Psoas muscle (tissue), 8 donors: ENCODE data around the gene VAMP7. TPM values are rescaled to one million over a fixed set of nuclear protein-coding genes. Genes with fewer than 3 reads are reported as not detected.
"Not testable (repeated sequence)": the region's sequence is repeated elsewhere in the genome, so short reads cannot be mapped to it uniquely, and the experiment has no call there.

ENCODE experiments used
- ATAC-seq, 4 donors: fragments of 200-7000 bp; cut with Tn5 transposase; one replicate each; pipeline ENCODE4 v1.9.1; 2020; ENCODE audit warnings: moderate library complexity in 3 of 4, mild to moderate bottlenecking in 2 of 4
- DNase-seq, 2 donors: peaks; one replicate each; pipeline ENCODE4 v3.0.0-alpha.2; 2020
- H3K27ac ChIP-seq: fragments of 200-600 bp; one replicate; pipeline ENCODE4 v1.8.0; 2022
- H3K27me3 ChIP-seq, 3 donors: fragments of 200-600 bp in 1 of 3; one replicate each; pipeline versions ENCODE4 v1.6.1 to v1.8.0; 2013 to 2022; ENCODE audit warnings: low read length in 2 of 3, mild to moderate bottlenecking in 2 of 3, moderate library complexity in 1 of 3; ENCODE audit not compliant: insufficient read depth in 3 of 3
- H3K36me3 ChIP-seq, 2 donors: fragments of 200-600 bp in 1 of 2; one replicate each; pipeline versions ENCODE4 v1.6.1 to v1.8.0; 2013 to 2022; ENCODE audit warnings: low read depth in 1 of 2, mild to moderate bottlenecking in 1 of 2, moderate library complexity in 1 of 2; ENCODE audit not compliant: insufficient read depth in 1 of 2
- H3K4me1 ChIP-seq: fragments of 200-600 bp; one replicate; pipeline ENCODE4 v1.8.0; 2022
- H3K4me3 ChIP-seq: fragments of 200-600 bp; one replicate; pipeline ENCODE4 v1.8.0; 2022; ENCODE audit warnings: mild to moderate bottlenecking
- H3K9me3 ChIP-seq: fragments of 200-600 bp; one replicate; pipeline ENCODE4 v1.8.0; 2022
- WGBS, 3 donors: extraction: QIAGEN DNeasy Blood & Tissue Kit; methylation state at CpG; one replicate each; pipeline versions ENCODE4 v1.1.6 to v1.1.7; 2013; 5-methylcytosine and 5-hydroxymethylcytosine counted together
- intact Hi-C, 2 donors: fragments of 100-400 bp; cut with DNase I; formaldehyde crosslinking; loops; one replicate each; pipeline versions ENCODE4 v1.11.0 to v1.14.2; 2022
- polyA plus RNA-seq, 3 donors: library from polyadenylated mRNA; stranded (reverse); fragments of 200-250 nt; gene quantifications; one replicate each; pipeline ENCODE4 v1.2.3, GENCODE V29; 2013
- total RNA-seq, 4 donors: library from RNA; stranded (reverse); fragmentation: NEBNext Ultra II Directional in 2 of 4; extraction: Animal tissue kit (Norgen Biotek cat#: 25700) in 2 of 4; gene quantifications; one replicate each; pipeline versions ENCODE4 v1.2.1 to v1.2.4, GENCODE V29; 2021 to 2023
- TF ChIP-seq, protein P1 (sequence below): fragments of 200-600 bp; IDR thresholded peaks from one replicate; pipeline ENCODE4 v1.8.0; 2022; ENCODE audit warnings: antibody characterized with exemption
- donor health status: healthy with polysubstance abuse.
- donor health status: DM: no; HTN: no; CAD: no; lungs with moderate emphysema.
- donor health status: Bipolar disorder and iron deficiency.
- donor health status: healthy.
- donor health status: DM: yes; HTN: yes; CAD: no.
- donor health status: DM: no; HTN: no; CAD: no.
- donor health status: DM: no; HTN: no; CAD: no.
- donor health status: DM: yes; HTN: yes; CAD: no.

VAMP7 gene
- total and polyA plus RNA-seq, 7 donors, result 18.4 to 55.0 (median 25.2) TPM

DNA sequence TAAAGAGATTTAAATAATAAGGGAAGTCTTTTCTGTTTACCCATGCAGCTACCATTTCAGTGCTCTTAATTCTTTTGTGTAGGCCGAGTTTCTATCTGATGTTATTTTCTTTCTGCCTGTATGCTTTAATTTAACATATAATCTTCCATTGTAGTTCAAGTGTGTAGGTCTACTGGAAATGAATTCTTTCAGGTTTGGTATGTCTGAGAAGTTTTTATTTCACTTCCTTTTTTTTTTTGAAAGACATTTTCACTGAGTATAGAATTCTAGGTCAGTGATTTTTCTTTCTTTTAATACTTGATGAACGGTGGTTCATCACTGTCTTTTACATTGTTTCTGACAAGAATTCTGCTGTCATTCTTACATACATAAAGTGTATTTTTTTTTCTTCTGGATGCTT lies 42.1 kb downstream of the VAMP7 start:
- intact Hi-C loops, result no loop called here
- peaks cover 0 to 30% of the 10 kb centered on the region in 2 donors for H3K36me3 ChIP-seq
- TF ChIP-seq, protein P1, sequence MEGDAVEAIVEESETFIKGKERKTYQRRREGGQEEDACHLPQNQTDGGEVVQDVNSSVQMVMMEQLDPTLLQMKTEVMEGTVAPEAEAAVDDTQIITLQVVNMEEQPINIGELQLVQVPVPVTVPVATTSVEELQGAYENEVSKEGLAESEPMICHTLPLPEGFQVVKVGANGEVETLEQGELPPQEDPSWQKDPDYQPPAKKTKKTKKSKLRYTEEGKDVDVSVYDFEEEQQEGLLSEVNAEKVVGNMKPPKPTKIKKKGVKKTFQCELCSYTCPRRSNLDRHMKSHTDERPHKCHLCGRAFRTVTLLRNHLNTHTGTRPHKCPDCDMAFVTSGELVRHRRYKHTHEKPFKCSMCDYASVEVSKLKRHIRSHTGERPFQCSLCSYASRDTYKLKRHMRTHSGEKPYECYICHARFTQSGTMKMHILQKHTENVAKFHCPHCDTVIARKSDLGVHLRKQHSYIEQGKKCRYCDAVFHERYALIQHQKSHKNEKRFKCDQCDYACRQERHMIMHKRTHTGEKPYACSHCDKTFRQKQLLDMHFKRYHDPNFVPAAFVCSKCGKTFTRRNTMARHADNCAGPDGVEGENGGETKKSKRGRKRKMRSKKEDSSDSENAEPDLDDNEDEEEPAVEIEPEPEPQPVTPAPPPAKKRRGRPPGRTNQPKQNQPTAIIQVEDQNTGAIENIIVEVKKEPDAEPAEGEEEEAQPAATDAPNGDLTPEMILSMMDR, result no peak

GRCh38 chrX:155930852-155931618 lies 49.9 kb downstream of the VAMP7 start:
- H3K27me3 ChIP-seq, H3K36me3 ChIP-seq, intact Hi-C loops, H3K4me1 ChIP-seq, H3K4me3 ChIP-seq, ATAC-seq, H3K27ac ChIP-seq, DNase-seq, H3K9me3 ChIP-seq: not testable (repeated sequence)
- 86 to 90% (median 88%) methylated on average over 7 of the region's 8 CpGs for WGBS, 3 donors

More for the DNA sequence above, 42.1 kb downstream of the VAMP7 start:
- WGBS, 3 donors, result 72 to 79% (median 77%) methylated on average over 2 of the region's 2 CpGs
- Histone ChIP-seq H3K9me3 (no peaks in the 10 kb centered on the region), H3K27ac (no peak overlapping the region), H3K4me1 (no peaks in the 10 kb centered on the region), H3K27me3 (no peaks in the 10 kb centered on the region), H3K4me3 (no peak overlapping the region)
- DNase-seq (no peak), ATAC-seq (no peak)

GRCh38 chrX:155938132-155938531 lies 57.0 kb downstream of the VAMP7 start:
- H3K27ac ChIP-seq, result no peak overlapping the region
- TF ChIP-seq, protein P1, result no peak
- no peaks in the 10 kb centered on the region for H3K9me3 ChIP-seq
- no peak for DNase-seq
- no peaks in the 10 kb centered on the region for H3K4me1 ChIP-seq
- no peak for ATAC-seq
- H3K27me3 ChIP-seq, result no peaks in the 10 kb centered on the region
- intact Hi-C loops, result no loop called here
- no peak overlapping the region for H3K4me3 ChIP-seq
- H3K36me3 ChIP-seq, result peaks cover 0 to 17% of the 10 kb centered on the region in 2 donors

- intact Hi-C loops, result no loop called here
- no peak for ATAC-seq
- Histone ChIP-seq H3K9me3 (no peaks in the 10 kb centered on the region), H3K4me1 (no peaks in the 10 kb centered on the region), H3K36me3 (no peaks in the 10 kb centered on the region), H3K27me3 (no peaks in the 10 kb centered on the region), H3K4me3 (no peak overlapping the region), H3K27ac (no peak overlapping the region)
- no peak for DNase-seq
- 47 to 65% (median 62%) methylated on average over 2 of the region's 2 CpGs for WGBS, 3 donors
- TF ChIP-seq, protein P1, result no peak
Observed at GRCh38 chrX:155949098-155949497, 68.0 kb downstream of the VAMP7 start.

GRCh38 chrX:155951237-155951789 lies 70.2 kb downstream of the VAMP7 start:
- ATAC-seq, result no peak
- no peak for DNase-seq
- 60 to 67% (median 64%) methylated on average over 3 of the region's 3 CpGs for WGBS, 3 donors
- intact Hi-C loops, result no loop called here
- no peaks in the 10 kb centered on the region for H3K9me3 ChIP-seq
- no peaks in the 10 kb centered on the region for H3K4me1 ChIP-seq
- peaks cover 0 to 2% (median 0%) of the 10 kb centered on the region in 3 donors for H3K27me3 ChIP-seq
- no peak overlapping the region for H3K4me3 ChIP-seq
- no peaks in the 10 kb centered on the region for H3K36me3 ChIP-seq
- TF ChIP-seq, protein P1, result no peak
- H3K27ac ChIP-seq, result no peak overlapping the region
